HL-60/S4 (cell line): Measurements from ENCODE around the gene TRIM10.

ENCODE experiments used
- in situ Hi-C: fragments of 300-500 bp; cut with MboI; formaldehyde crosslinking; loops from 2 replicates; pipeline ENCODE4 v1.14.3; 2022; ENCODE audit warnings: low sequenced_read_pairs

Gene TRIM10

GRCh38 chr6:30160785-30161531, at the start of gene TRIM10:
Gene TRIM10 (minus strand): TSS chr6:30161211. CDS start chr6:30160858, 353 bp downstream.
- in situ Hi-C loops, result no loop called here

GRCh38 chr6:30207619-30208295, 46.7 kb upstream of the TRIM10 start:
- in situ Hi-C loops, result no loop called here

- in situ Hi-C loops, result no loop called here
Measured at GRCh38 chr6:30206799-30207618, 46.0 kb upstream of the TRIM10 start.

- in situ Hi-C loops, result no loop called here
Measured at GRCh38 chr6:30206152-30206551, 45.1 kb upstream of the TRIM10 start.

GRCh38 chr6:30204116-30204515, 43.1 kb upstream of the TRIM10 start:
- in situ Hi-C loops, result no loop called here

GRCh38 chr6:30202366-30202765, 41.4 kb upstream of the TRIM10 start:
- in situ Hi-C loops, result no loop called here

- in situ Hi-C loops, result no loop called here
Measured at GRCh38 chr6:30200551-30201281, 39.7 kb upstream of the TRIM10 start.

- in situ Hi-C loops, result no loop called here
Measured at GRCh38 chr6:30198166-30199084, 37.4 kb upstream of the TRIM10 start.

GRCh38 chr6:30196376-30196775, 35.4 kb upstream of the TRIM10 start:
- in situ Hi-C loops, result no loop called here

GRCh38 chr6:30195951-30196350, 34.9 kb upstream of the TRIM10 start:
- in situ Hi-C loops, result no loop called here

- in situ Hi-C loops, result no loop called here
Measured at GRCh38 chr6:30194797-30195690, 34.0 kb upstream of the TRIM10 start.

GRCh38 chr6:30192076-30192475, 31.1 kb upstream of the TRIM10 start:
- in situ Hi-C loops, result no loop called here

- in situ Hi-C loops, result no loop called here
Measured at GRCh38 chr6:30188541-30188940, 27.5 kb upstream of the TRIM10 start.

- in situ Hi-C loops, result no loop called here
Measured at GRCh38 chr6:30185846-30186484, 25.0 kb upstream of the TRIM10 start.

GRCh38 chr6:30184417-30185031, 23.5 kb upstream of the TRIM10 start:
- in situ Hi-C loops, result no loop called here

- in situ Hi-C loops, result no loop called here
Measured at GRCh38 chr6:30180145-30180544, 19.1 kb upstream of the TRIM10 start.

- in situ Hi-C loops, result no loop called here
Measured at GRCh38 chr6:30178837-30179236, 17.8 kb upstream of the TRIM10 start.

GRCh38 chr6:30175765-30176164, 14.8 kb upstream of the TRIM10 start:
- in situ Hi-C loops, result no loop called here
